HG03175 (cell line): ENCODE data around the gene FCN3.

Source experiments
- ATAC-seq: cut with Tn5 transposase; IDR thresholded peaks from one replicate; pipeline ENCODE4 v1.9.1; 2021; ENCODE audit warnings: mild to moderate bottlenecking, moderate library complexity; ENCODE audit not compliant: unreplicated experiment

Gene FCN3

DNA sequence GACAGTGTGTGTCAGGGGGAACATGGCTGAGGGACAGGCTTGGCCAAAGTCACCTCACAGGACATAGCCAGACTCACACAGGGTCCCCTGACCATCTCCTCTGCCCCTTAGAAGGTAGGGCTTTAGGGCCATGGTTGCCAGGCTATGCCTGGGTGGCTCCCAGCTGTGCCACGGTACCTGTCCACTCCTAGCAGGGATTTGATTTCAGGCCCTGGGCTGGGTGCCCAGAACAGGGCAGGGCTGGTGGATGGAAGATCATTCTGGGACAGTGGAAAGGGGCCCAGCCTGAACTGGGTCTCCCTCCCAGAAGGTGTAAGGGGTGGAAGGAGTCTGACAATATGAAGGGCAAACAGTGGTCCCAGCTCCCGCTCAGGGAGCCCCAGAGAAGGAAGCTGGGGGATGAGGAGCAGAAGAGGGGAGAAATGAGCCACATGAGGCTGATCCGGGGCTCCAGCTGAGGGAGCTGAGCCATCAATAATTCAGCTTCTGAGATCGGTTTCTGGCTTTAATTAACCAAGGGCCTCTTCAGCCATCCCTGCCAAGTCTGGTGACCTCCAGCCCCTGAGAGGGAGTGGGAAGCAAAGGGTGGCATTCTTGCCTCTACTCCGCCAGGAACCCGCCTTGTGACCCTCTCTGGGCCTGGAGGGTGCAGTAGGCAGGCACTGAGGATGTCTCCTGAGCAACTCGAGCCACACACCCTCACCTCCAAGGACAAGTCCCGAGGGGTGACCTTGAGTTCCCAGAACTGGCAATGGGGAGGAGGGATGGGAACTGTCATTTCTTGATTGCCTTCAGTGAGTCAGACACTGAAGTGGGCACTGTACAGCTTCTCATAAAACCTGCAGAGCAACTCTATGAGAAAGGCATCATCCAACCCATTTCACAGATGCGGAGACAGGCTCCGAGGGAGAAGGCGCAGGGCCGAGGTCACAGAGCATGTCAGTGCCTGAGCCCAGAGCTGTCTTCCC, 6.4 kb upstream of the FCN3 start:
- ATAC-seq: no peak

GRCh38 chr1:27380224-27380623, 5.6 kb upstream of the FCN3 start:
- no peak for ATAC-seq

DNA sequence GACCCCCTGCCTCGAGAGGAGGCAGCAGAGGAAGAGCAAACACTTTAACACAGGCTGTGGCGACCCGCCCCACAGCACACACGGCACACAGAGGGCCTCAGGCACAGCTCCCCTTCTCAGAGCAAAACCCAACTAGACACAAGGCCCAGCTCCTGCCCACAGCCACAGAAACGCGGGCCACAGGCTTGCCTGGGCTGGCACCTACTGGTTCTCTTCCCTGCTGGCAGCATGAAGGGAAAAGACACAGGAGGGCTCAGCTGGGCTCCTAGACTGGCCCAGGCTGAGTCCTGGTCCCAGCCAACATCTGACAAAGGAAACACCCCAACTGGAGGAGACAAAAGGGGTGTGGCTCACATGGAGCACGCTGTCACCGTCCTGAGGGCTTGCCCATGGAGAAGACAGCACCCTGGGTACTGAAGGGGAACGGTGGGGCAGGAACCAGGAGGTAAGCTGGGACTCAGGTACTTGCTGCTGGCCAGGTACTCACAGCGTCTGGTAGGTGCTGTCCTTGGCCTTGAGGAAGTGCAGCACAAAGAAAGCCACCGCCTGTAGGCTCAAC, 5.0 kb upstream of the FCN3 start:
- ATAC-seq: no peak

GRCh38 chr1:27377760-27378495, 3.3 kb upstream of the FCN3 start:
- ATAC-seq: no peak

DNA sequence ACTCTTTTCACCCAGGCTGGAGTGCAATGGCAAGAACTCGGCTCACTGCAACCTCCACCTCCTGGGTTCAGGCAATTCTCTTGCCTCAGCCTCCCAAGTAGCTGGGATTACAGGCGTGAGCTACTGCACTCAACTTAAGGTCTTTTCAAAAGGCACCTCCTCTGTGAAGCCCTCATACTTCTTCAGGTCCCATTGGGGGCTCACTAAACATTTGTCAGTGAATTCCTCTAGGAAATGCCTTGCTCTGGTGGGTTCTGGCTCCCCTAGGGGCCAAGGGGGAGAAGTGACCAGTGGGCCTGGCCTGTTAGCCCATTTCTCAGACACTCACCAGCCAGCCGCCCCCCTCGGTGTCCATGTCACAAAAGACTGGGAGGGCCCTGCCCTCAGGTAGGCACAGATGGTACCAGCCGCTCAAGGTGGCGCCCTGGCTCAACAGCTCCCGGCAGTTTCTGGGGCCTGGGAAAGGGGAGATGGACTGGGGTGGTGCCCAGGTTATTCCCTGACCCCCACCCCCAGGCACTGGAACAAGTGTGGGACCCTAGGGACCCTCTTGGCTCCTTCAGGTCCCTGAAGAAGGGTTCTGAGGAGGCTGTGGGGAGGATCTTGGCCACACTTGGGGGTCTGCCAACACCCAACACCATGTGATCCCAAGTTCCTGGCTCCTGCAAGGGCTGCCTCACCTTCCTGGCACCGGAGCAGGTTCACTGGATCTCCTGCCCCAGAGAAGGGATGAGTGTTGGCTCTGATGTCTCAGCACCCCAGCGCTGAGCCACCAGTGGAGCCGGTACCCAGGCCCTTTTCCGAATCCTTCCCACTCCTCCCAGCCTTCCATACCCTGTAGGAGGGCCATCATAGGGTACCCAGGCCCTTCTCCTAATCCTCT, 1.6 kb downstream of the FCN3 start:
- ATAC-seq: no peak

GRCh38 chr1:27372022-27372807, 2.4 kb downstream of the FCN3 start:
- ATAC-seq: no peak

GRCh38 chr1:27368869-27369582, 5.6 kb downstream of the FCN3 start:
- ATAC-seq: no peak

DNA sequence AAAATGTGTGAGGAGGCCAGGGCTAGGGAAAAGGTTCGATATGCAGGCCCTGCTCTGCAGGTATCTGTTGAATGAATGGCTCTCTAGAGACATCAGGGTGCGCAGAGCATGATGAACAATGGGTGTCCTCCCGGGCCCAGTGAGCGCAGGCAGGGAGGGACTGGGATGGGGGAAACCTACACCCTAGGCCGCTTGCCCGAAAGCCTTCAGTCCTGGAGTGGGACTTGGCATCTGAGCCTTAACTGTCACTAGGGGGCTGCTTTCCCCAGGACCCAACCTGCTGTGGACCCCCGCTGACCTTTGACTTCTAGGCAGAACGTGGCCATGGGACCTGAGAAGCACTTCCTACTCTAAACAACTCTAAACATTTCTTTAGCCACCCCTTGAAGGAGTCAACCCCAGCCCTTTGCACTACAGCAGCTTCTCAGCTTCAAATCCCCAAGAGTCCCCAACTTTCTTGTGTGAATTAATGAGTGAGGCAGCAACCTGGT, 7.4 kb downstream of the FCN3 start:
- no peak for ATAC-seq

- ATAC-seq: no peak
These were observed 8.0 kb downstream of the FCN3 start, which contains the start of gene MAP3K6 for GRCh38 chr1:27366411-27367159. TSS of gene MAP3K6 (minus strand) at chr1:27366961. CDS start at chr1:27366597, 364 bp downstream.

- no peak for ATAC-seq
These were observed 8.6 kb downstream of the FCN3 start for GRCh38 chr1:27366113-27366410.

- ATAC-seq: no peak
These were observed 9.1 kb downstream of the FCN3 start for GRCh38 chr1:27365372-27366112.

DNA sequence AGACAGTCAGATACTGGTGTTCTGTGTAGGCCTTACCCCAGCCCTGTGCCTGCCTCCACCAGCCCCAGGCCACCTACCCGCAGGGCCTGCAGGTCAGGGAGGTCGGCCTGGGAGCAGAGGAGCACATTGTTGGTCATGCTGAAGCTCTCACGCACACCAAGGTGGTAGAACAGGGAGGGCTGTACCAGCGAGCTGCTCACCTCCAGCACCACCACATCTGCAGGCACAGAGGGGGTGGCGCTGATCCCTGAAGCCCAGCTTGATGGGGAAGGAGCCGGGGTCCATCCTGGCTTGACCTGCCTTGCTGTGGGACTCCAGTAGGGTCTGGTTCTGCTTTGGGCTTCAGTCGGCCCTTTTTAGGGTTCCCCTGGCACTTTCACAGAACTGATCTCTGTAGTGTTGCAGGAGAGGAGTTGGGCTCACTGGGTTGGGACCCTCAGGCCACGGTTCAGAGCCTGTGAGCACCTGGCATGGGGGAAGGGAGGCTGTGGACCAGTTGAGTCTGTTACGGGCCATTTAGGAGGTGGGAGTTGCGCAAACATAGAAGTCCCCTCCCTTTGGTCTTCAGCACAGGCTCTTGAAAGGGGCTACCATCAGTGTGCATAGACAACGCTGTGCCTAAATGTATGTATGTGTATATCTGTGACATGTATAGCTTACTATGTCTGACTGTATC, 9.8 kb downstream of the FCN3 start:
- no peak for ATAC-seq

GRCh38 chr1:27363766-27364695, 10.6 kb downstream of the FCN3 start:
- ATAC-seq: no peak

- no peak for ATAC-seq
These were observed 13.1 kb downstream of the FCN3 start for GRCh38 chr1:27361553-27361952.

- no peak for ATAC-seq
These were observed 13.6 kb downstream of the FCN3 start for GRCh38 chr1:27361044-27361402.
